ENCODE measurements around the gene CNTN1. TPM values are rescaled to one million over a fixed set of nuclear protein-coding genes. Genes with fewer than 3 reads are reported as not detected.

Gene CNTN1
- total and polyA plus RNA-seq, 9 of the 15 experiments (the other 6 are each of a cell fraction or from before 2014, with no cell fraction given): 0.16 TPM; not detected in 8

DNA sequence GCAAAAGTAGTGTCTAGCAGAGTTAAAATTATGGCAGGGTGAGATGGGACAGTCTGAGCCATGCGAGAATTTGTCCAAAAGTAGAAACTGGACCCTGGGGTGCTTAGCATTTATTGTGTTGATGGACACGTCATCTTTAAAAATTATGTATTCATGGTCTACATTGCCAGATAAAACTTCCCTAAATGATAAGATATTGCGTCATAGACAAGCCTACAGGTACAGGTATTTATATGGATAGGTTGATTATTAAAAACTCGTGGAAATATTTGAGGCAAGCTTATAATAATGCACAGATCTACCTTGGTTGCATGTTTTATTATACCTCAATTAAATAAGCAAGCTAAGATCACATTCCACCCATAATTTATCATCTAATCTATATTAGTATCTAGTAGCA lies 299.9 kb downstream of the CNTN1 start:
- in situ Hi-C loops (cut with MboI): no loop called here
- H3K27ac ChIP-seq (ENCODE audit: extremely low read depth, low read depth, low read length): no peak overlapping the region
- no peaks in the 10 kb centered on the region for H4K20me1 ChIP-seq (replicated peaks; ENCODE audit: control insufficient read depth, insufficient read depth, low read length)
- no peak overlapping the region for H3K9ac ChIP-seq (ENCODE audit: insufficient read depth in 1 of 2, low read depth in 2 of 2, low read length in 2 of 2)
- ATAC-seq (no peak), DNase-seq (ENCODE audit: extremely low read depth in 1 of 4, low spot score in 3 of 4) (no peak), FAIRE-seq (no peak)
- ChIA-PET POLR2A (no interaction called here), CTCF (ENCODE audit: low intra/inter-chr PET ratio) (no interaction called here)
- TF ChIP-seq SIRT6 (IDR thresholded peaks at IDR 0.05; ENCODE audit: low read depth, low read length) (no peak), NR4A1 (CRISPR knock-in tag; IDR thresholded peaks at IDR 0.05) (no peak), NR4A1 (tag; IDR thresholded peaks at IDR 0.05) (no peak), CEBPB (tag; IDR thresholded peaks at IDR 0.05) (peak; percentile 14; the same call in 1 of the 2 replicates), NR2F6 (CRISPR knock-in tag; IDR thresholded peaks at IDR 0.05) (no peak), CEBPG (CRISPR knock-in tag; IDR thresholded peaks at IDR 0.05) (no peak), CEBPG (tag; conservative IDR thresholded peaks at IDR 0.05 in 1 of 2, IDR thresholded peaks at IDR 0.05 in 1 of 2) (peak in 1 of 2 experiments; percentile 72; a peak in 2 of 4 replicates)
- TF ChIP-seq, protein P1, sequence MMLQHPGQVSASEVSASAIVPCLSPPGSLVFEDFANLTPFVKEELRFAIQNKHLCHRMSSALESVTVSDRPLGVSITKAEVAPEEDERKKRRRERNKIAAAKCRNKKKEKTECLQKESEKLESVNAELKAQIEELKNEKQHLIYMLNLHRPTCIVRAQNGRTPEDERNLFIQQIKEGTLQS (IDR thresholded peaks at IDR 0.05): peak; percentile 9; the same call in 1 of the 2 replicates
- TF ChIP-seq, protein P1 (CRISPR knock-in tag; conservative IDR thresholded peaks at IDR 0.05): no peak
- H3K4me2 ChIP-seq (ENCODE audit: insufficient read depth, low read length): no peak overlapping the region
- no peaks in the 10 kb centered on the region for H3K36me3 ChIP-seq (ENCODE audit: control insufficient read depth, insufficient read depth, low read length)
- H3K27me3 ChIP-seq (ENCODE audit: control insufficient read depth in 2 of 2, insufficient read depth in 2 of 2, low read length in 2 of 2): no peaks in the 10 kb centered on the region
- no peak overlapping the region for H2AFZ ChIP-seq (ENCODE audit: low read depth, low read length)
- no peaks in the 10 kb centered on the region for H3K9me3 ChIP-seq (replicated peaks; ENCODE audit: control insufficient read depth, insufficient read depth, low read depth, low read length)
- H3K4me1 ChIP-seq (replicated peaks in 1 of 2; ENCODE audit: control insufficient read depth in 2 of 2, insufficient read depth in 2 of 2, low read length in 2 of 2): no peaks in the 10 kb centered on the region
- intact Hi-C loops (cut with micrococcal nuclease): no loop called here
- no peak overlapping the region for H3K4me3 ChIP-seq
- 0% methylated on average over 4 of the region's 4 CpGs for WGBS (ENCODE audit: insufficient coverage, low coverage, missing lambda C conversion rate)
- no peaks in the 10 kb centered on the region for H3K9me1 ChIP-seq (ENCODE audit: control insufficient read depth, insufficient read depth, low read length)
- H3K79me2 ChIP-seq (ENCODE audit: control insufficient read depth, insufficient read depth, low read length): no peaks in the 10 kb centered on the region
- BruUV-seq (replicated peaks): no TSS peak
